K562 (cell line): ENCODE data around the gene PSMA8. TPM values are rescaled to one million over a fixed set of nuclear protein-coding genes. Genes with fewer than 3 reads are reported as not detected.

Experiments used
- PBX2 ChIP-seq, 2 experiments: IDR thresholded peaks in 1 of 2; conservative IDR thresholded peaks in 1 of 2; 2 replicates each; pipeline ENCODE4 v1.6.1; 2016; ENCODE audit warnings: low read depth in 2 of 2, mild to moderate bottlenecking in 1 of 2, missing compliant biosample characterization in 1 of 2, missing genetic modification characterization in 1 of 2, moderate library complexity in 1 of 2
- PCBP2 ChIP-seq: fragments of 200-400 bp; formaldehyde crosslinking; IDR thresholded peaks from 2 replicates; pipeline ENCODE4 v1.6.1; 2018; ENCODE audit warnings: low read length, low read depth, mild to moderate bottlenecking, moderate library complexity; ENCODE audit not compliant: poor library complexity, severe bottlenecking
- PHF8 ChIP-seq: fragments of 200-600 bp; sonication (generic); IDR thresholded peaks from 2 replicates; pipeline ENCODE4 v1.6.1; 2012; ENCODE audit warnings: mixed run types, mild to moderate bottlenecking, inconsistent platforms, low read length, moderate library complexity, borderline replicate concordance
- PYGO2 ChIP-seq: fragments of 450-650 bp; IDR thresholded peaks from 2 replicates; pipeline ENCODE4 v1.6.1; 2016; ENCODE audit warnings: mild to moderate bottlenecking, missing genetic modification characterization, moderate library complexity, missing compliant biosample characterization
- RNF219 ChIP-seq: fragments of 250-450 bp; sonication (Bioruptor Pico); IDR thresholded peaks from 2 replicates; pipeline ENCODE4 v1.5.0; 2022; ENCODE audit warnings: mild to moderate bottlenecking
- TAF9B ChIP-seq: fragments of 450-650 bp; IDR thresholded peaks from 2 replicates; pipeline ENCODE4 v1.6.1; 2018; ENCODE audit warnings: mild to moderate bottlenecking; ENCODE audit not compliant: partially characterized antibody
- ZNF12 ChIP-seq: sonication (generic); formaldehyde crosslinking; IDR thresholded peaks from 2 replicates; pipeline ENCODE4 v1.4.0; 2020; ENCODE audit warnings: mild to moderate bottlenecking, missing genetic modification reagents
- ZNF318 ChIP-seq, 2 experiments: fragments of 450-650 bp; IDR thresholded peaks; 2 replicates each; pipeline ENCODE4 v1.6.1; 2016; ENCODE audit warnings: mild to moderate bottlenecking in 2 of 2, borderline replicate concordance in 1 of 2, low read depth in 1 of 2, moderate library complexity in 1 of 2
- ZNF324 ChIP-seq: fragments of 250-450 bp; sonication (Bioruptor Pico); IDR thresholded peaks from 2 replicates; pipeline ENCODE4 v1.4.0; 2020; ENCODE audit warnings: mild to moderate bottlenecking
- polyA plus RNA-seq, 8 experiments: library from polyadenylated mRNA; depleted of rRNA in 4 of 8; stranded (reverse) in 5 of 8; unstranded in 3 of 8; fragments of >200 nt; fragmentation: Nextera tagmentation in 2 of 8; fragmentation: Illumina TruSeq in 1 of 8; extraction: Ambion mirVana in 2 of 8; extraction: Trizol in 1 of 8; gene quantifications; 2 replicates each; pipeline versions ENCODE4 v1.2.1 to v1.2.3, GENCODE V29; 2011 to 2014; ENCODE audit warnings: inconsistent platforms in 1 of 8, missing spikeins in 1 of 8
- total RNA-seq, 7 experiments: library from RNA; depleted of rRNA in 6 of 7; stranded (reverse); fragments of >200 nt in 6 of 7; fragmentation: Illumina TruSeq in 2 of 7; extraction: Trizol in 2 of 7; gene quantifications; 2 replicates each; pipeline versions ENCODE4 v1.2.1 to v1.2.3, GENCODE V29; 2011 to 2021; ENCODE audit warnings: low replicate concordance in 1 of 7
- TF ChIP-seq, protein P1 (sequence below): fragments of 250-450 bp; sonication (Bioruptor Pico); IDR thresholded peaks from 2 replicates; pipeline ENCODE4 v1.5.0; 2020; ENCODE audit warnings: mild to moderate bottlenecking

Gene PSMA8
- total and polyA plus RNA-seq, 9 of the 15 experiments (the other 6 are each of a cell fraction or from before 2014, with no cell fraction given): not detected

DNA sequence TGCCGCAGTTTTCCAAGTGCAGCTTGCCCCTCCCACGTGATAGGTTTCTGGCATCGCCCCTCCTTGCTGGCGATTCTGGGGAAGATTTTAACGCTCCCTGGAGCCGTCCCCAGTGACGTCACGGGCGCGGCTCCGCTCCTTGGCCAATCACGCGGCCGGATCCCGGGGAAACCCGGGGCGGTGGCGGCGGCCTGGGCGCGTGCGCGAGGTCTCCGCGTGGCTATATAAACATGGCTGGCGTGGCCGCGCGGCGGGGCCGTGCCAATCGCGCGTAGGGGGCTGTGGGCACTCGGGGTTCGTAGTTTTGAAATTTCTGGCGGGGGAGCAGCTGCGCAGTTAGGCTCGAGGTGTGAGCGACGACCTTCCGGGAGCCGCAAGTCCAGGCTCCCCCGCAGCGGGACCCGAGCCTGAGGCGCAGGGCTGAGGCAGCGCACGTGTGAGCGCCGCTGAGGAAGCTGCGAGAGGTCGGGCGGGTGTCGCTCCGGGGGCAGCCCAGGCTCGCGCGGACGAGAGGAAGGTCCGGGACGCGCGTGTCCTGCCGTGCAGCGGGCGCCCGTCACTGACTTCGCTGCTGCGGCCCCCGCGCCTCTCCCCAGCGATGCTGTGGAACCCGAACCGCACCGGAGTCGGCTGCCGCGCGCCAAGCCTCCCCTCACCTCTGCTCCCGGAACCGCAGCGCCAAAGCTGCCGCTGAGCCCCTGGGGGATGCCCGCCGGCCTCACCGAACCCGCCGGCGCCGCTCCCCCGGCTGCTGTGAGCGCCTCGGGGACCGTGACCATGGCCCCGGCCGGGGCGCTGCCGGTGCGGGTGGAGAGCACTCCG, 92.8 kb downstream of the PSMA8 start, which contains the start of gene TAF4B (continued):
- no peak for TF ChIP-seq ZNF318 (IDR thresholded peaks at IDR 0.05; ENCODE audit: borderline replicate concordance in 1 of 2, low read depth in 1 of 2)
- no peak; the same call in 1 of the 2 replicates for TF ChIP-seq ZNF12
- TF ChIP-seq PCBP2: no peak
- TF ChIP-seq RNF219 (CRISPR knock-in tag): no peak
- TF ChIP-seq ZNF324 (CRISPR knock-in tag): no peak
- TF ChIP-seq PHF8: peak; percentile 91; the same call in 1 of the 2 replicates
- TF ChIP-seq PBX2 (CRISPR knock-in tag; IDR thresholded peaks at IDR 0.05; ENCODE audit: low read depth): 0 out of 2 replicates have a peak, but pooled peaks have one; percentile 3
- no peak for TF ChIP-seq PBX2 (tag; conservative IDR thresholded peaks at IDR 0.05; ENCODE audit: low read depth)
- TF ChIP-seq, protein P1, sequence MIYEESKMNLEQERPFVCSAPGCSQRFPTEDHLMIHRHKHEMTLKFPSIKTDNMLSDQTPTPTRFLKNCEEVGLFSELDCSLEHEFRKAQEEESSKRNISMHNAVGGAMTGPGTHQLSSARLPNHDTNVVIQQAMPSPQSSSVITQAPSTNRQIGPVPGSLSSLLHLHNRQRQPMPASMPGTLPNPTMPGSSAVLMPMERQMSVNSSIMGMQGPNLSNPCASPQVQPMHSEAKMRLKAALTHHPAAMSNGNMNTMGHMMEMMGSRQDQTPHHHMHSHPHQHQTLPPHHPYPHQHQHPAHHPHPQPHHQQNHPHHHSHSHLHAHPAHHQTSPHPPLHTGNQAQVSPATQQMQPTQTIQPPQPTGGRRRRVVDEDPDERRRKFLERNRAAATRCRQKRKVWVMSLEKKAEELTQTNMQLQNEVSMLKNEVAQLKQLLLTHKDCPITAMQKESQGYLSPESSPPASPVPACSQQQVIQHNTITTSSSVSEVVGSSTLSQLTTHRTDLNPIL (CRISPR knock-in tag): no peak
- no peak for TF ChIP-seq PYGO2 (tag)
- TF ChIP-seq TAF9B: peak; percentile 29
